Breast epithelium (tissue), 3 donors: ENCODE results near the gene CACNA2D1.

ENCODE experiments used
- POLR2A ChIP-seq: fragments of 450-650 bp; IDR thresholded peaks from one replicate; pipeline ENCODE4 v1.6.1; 2016; ENCODE audit warnings: antibody characterized with exemption, mild to moderate bottlenecking, moderate library complexity
- TF ChIP-seq, protein P1 (sequence below), 3 donors: fragments of 450-650 bp; IDR thresholded peaks; one replicate each; pipeline ENCODE4 v1.5.1; 2016 to 2017; ENCODE audit warnings: antibody characterized with exemption in 3 of 3, mild to moderate bottlenecking in 3 of 3, moderate library complexity in 3 of 3

DNA sequence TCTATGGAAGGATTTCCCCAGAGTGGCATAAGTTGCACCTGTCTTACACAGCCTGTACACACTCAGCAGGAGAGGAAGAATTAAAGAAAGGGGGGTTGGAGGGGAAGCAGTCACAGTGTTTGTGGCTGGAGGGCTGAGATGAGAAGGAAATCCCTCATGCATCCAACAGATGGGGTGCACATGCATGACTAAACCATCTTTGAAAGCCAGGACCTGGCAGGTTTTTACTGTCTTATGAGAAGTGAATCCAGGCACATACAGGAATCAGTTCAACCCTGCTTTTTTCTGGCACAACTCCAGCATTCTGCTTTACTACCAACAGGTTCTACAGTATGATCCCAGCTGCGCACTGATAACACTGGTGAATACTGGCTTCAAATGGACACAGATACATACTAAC is 107.7 kb downstream of the CACNA2D1 start:
- no peak for TF ChIP-seq POLR2A
- TF ChIP-seq, protein P1, sequence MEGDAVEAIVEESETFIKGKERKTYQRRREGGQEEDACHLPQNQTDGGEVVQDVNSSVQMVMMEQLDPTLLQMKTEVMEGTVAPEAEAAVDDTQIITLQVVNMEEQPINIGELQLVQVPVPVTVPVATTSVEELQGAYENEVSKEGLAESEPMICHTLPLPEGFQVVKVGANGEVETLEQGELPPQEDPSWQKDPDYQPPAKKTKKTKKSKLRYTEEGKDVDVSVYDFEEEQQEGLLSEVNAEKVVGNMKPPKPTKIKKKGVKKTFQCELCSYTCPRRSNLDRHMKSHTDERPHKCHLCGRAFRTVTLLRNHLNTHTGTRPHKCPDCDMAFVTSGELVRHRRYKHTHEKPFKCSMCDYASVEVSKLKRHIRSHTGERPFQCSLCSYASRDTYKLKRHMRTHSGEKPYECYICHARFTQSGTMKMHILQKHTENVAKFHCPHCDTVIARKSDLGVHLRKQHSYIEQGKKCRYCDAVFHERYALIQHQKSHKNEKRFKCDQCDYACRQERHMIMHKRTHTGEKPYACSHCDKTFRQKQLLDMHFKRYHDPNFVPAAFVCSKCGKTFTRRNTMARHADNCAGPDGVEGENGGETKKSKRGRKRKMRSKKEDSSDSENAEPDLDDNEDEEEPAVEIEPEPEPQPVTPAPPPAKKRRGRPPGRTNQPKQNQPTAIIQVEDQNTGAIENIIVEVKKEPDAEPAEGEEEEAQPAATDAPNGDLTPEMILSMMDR (IDR thresholded peaks at IDR 0.05), result no peak
